Superior temporal gyrus (tissue), 1 donor: ENCODE measurements around the gene PIPOX.

Experiments used
- DNase-seq: peaks from one replicate; pipeline ENCODE4 v3.0.0-alpha.2; 2016; ENCODE audit errors: extremely low spot score

Gene PIPOX

DNA sequence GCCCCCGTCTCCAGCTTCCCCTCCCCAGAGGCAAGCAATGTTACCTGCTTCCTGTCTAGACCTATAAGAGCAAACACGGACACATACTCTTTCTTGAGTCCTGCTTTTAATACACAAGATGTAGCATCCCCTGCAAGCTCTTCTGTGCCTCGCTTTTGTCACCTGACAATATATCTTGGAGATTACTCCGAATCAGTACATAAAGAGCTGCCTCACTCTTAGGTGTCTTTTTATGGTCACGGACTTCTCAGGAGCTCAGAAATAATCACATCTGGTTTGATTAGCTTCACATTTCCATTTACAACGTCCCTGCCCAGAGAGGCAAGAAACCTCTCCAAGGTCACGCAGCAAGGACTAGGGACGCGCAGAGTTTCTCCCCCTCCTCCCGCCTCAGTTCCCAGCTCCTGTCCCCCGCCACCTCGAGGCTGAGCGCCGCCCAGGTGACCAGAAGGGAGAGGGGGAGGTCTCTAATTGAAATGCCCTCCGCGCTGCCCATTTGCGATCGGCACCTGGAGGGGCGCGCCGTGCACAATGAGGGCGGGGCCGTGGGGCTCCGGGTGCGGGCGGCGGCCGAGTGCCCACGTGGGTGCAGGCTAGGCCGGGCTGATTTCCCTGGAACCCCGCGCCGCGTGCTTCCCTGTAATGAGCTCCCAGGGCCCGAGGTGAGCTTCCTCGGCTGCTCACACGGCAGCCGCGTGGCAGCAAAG is 23.3 kb upstream of the PIPOX start:
- no peak for DNase-seq

GRCh38 chr17:29020576-29020975 is 22.4 kb upstream of the PIPOX start:
- no peak for DNase-seq

DNA sequence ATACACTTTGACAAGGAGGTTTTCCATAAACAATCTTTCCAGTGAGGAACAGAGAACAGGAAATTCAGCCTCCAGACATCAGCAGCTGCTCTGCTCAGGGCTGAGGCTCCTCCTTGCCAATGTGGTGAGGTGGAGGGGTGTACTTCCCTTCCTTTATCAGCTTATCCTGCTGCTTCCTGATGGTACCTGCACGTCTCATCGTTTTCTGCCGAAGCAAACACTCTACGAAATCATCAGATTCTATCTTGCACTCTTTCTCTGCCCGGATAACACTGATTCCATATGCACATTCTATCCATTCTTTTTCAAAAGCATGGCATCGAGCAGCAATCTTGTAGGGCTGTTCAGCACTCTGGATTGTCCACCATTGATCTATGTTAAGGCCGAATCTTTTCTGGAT is 21.7 kb upstream of the PIPOX start:
- no peak for DNase-seq

DNA sequence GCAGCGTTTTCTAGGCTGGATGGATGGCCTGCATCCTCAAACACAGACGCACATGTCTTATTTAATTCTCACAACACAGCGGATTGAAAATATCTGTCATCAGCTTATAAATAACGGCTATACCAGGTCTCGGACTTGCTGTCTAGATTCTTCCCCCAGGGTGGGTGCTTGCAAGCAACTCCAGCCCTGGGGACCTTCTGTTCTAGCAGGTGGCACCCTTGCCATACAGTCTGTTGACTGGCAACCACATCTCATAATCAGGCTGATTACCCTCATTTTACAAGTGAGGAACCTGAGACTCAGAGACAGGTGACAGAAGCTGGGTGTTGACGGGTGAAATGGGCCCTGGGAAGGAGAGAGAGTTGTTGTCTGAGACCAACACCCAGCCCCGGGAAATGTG is 20.9 kb upstream of the PIPOX start:
- no peak for DNase-seq

- DNase-seq: no peak
Measured at GRCh38 chr17:29024316-29024952, 18.5 kb upstream of the PIPOX start.

GRCh38 chr17:29031488-29031887 is 11.5 kb upstream of the PIPOX start:
- no peak for DNase-seq

- no peak for DNase-seq
Measured at GRCh38 chr17:29032013-29032856, 10.7 kb upstream of the PIPOX start.

DNA sequence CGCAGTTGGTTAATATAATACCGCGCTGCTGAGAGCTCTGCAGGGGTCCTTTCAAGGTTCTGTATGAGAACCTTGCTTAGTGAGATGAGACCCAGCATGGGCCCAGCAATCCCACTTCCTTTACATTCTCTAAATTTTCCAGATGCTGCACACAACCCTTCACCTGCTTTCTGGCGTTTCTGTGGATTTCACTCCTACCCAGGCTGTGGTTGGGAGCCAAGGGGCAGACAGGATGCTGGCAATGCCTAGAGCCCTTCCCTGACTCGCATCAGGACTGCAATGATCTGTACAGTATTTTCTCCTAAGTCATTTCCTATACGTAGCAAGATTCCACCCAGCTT is 10.1 kb upstream of the PIPOX start:
- no peak for DNase-seq

DNA sequence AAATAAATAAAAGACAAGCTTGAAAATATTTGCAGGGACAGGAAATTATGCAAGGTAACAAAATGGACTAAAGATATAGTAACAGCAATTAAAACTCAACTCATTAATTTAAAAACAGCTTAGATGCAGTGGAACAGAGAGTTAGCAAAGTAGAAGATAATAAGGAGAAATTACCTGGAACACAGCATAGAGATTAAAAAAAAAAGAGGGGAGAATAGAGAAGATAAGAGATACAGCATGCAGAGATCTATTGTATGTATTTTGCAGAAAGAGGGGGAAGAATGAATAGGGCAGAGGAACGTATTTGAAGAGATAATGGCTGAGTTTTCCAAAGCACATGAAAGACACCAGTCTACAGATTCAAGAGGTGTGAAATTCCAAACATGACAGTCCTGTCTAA is 8.4 kb upstream of the PIPOX start:
- DNase-seq: no peak

DNA sequence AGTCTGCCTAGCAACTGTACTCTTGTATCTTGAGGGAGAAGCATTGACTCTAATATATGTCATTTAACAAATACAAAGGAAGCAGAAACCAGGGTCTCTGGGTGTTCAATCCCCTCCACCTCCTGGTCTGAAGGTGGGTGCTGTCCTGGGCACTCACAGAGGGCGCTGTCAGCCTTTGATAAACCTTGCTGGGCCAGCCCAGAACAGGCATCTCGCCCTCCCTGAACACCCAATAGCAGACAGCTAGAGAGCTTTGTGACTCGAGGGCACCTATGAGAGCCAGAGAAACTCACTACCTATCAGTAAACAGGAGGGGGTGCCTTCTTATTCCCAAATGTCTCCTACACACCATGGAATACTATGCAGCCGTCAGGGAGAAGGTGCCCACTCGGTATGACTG is 6.4 kb upstream of the PIPOX start:
- DNase-seq: no peak

GRCh38 chr17:29037739-29038084 is 5.2 kb upstream of the PIPOX start:
- DNase-seq: no peak

GRCh38 chr17:29038085-29038795 is 4.7 kb upstream of the PIPOX start:
- DNase-seq: no peak

DNA sequence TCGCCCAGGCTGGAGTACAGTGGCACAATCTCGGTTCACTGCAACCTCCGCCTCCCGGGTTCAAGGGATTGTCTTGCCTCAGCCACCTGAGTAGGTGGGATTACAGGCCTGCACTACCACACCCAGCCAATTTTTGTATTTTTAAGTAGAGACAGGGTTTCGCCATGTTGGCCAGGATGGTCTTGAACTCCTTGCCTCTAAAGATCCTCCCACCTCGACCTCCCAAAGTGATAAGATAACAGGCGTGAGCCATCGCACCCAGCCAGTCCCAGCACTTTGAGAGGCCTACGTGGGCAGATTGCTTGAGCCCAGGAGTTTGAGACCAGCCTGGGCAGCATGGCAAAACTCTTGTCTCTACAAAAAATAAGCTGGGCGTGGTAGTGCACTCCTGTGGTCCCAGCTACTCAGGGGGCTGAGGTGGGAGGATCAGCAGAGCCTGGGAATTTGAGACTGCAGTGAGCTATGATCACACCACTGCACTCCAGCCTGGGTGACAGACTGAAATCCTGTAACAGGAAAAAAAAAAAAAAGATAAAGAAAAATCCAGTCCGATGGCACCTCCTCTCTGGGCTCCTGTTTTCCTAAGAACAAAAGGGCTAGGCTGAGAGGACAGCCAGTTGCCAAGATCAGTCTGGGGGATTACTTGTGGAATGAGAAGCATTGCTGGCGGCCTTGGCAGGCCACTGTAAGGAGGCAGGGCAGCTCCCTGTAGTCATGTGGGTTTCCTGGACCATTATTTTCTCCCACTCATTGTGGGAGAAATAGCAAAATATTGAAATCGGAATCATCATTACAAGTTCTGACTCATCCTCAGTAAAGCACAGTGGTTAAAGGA is 3.0 kb upstream of the PIPOX start:
- no peak for DNase-seq

- no peak for DNase-seq
Measured at GRCh38 chr17:29041091-29041490, 1.9 kb upstream of the PIPOX start.

GRCh38 chr17:29041571-29041970 is 1.4 kb upstream of the PIPOX start:
- no peak for DNase-seq

GRCh38 chr17:29042026-29042678 is 789 bp upstream of the PIPOX start:
- DNase-seq: no peak

DNA sequence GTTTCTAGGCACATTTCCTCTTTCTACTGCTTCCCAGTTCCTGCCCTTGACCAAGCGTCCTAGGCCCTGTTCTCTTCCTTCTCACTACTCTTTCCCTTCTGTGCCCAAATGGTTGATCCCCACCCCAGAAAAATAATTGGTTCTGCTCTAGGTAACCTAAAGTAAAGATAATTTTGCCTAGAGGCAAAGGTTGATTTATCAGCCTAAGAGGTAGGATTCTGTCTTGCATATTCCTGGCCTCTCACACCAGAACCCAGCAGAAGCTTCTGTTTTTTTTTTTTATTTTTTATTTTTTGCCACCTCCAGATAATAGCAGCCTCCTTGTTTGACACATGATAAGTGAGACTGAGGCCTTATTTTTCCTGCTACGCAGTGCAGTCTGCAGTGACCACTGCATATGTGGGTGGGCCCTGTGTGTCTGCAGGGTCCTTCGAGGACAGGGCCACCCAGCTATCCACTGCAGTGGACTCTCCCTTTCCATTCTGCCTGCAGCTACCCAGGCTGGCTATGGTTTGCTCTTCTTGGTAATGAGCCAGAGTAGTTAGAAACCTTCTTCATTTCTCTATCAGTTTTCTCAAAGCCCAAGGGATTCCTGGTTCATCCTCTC is 701 bp downstream of the PIPOX start:
- no peak for DNase-seq

DNA sequence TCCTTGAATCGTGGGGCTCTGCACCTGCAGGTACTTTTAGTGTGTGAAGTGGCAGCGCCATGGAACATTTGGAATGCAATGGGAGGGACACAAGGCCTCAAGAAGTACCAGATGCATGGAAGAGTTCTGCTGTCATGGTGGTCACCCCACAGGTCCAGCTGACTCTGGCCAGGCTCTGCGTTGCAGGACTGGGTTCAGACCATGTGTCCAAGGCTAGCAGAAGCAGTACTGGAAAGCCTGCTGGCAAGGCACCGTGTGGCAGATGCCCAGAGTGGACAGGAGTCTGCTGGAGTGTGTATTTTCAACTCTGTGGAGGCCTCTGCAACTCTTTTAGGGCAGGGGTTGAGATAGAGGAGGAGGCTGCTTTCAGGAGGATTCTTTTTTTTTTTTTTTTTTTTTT is 2.1 kb downstream of the PIPOX start:
- DNase-seq: no peak

GRCh38 chr17:29045734-29046472 is 3.0 kb downstream of the PIPOX start:
- DNase-seq: no peak

DNA sequence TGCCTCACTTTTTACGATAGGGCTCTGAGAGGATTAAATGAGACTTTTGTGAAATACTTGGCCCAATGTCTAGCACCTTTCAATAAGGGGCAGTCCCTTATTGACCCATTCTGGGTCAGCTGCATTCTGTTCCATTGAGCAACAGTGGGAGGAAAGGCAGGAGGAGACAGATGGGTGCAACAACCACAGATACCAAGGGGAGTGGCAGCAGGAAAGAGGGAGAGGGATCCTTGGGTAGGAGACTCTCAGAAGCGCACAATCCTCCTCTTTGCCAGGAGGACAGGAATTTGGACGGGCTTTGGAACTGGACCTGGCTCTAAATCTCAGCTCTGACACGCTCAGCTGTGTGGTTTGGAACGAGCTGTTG is 3.5 kb downstream of the PIPOX start:
- DNase-seq: no peak
